ENCODE results near the gene FZR1.

FZR1 gene

GRCh38 chr19:3474010-3474409 lies 32.1 kb upstream of the FZR1 start:
- no peak for DNase-seq (ENCODE audit: low read depth)

- DNase-seq (ENCODE audit: low read depth), result no peak
Measured at GRCh38 chr19:3474614-3475013, 31.5 kb upstream of the FZR1 start.

- DNase-seq (ENCODE audit: low read depth), result no peak
Measured at GRCh38 chr19:3475449-3475848, 30.7 kb upstream of the FZR1 start.

- no peak for DNase-seq (ENCODE audit: low read depth)
Measured at GRCh38 chr19:3476830-3477229, 29.3 kb upstream of the FZR1 start.

- DNase-seq (ENCODE audit: low read depth), result no peak
Measured at GRCh38 chr19:3477506-3477905, 28.6 kb upstream of the FZR1 start.

GRCh38 chr19:3477951-3478350 lies 28.2 kb upstream of the FZR1 start:
- DNase-seq (ENCODE audit: low read depth), result no peak

GRCh38 chr19:3478409-3479176 lies 27.5 kb upstream of the FZR1 start:
- DNase-seq (ENCODE audit: low read depth), result peak; percentile 61

- peak; percentile 94 for DNase-seq (ENCODE audit: low read depth)
Measured at GRCh38 chr19:3479177-3479833, 26.8 kb upstream of the FZR1 start.

GRCh38 chr19:3479834-3480215 lies 26.3 kb upstream of the FZR1 start:
- DNase-seq (ENCODE audit: low read depth), result peak; percentile 74

- DNase-seq (ENCODE audit: low read depth), result peak; percentile 32
Measured at GRCh38 chr19:3480383-3481091, 25.6 kb upstream of the FZR1 start, which contains the start of gene SMIM24. TSS of gene SMIM24 (minus strand) at chr19:3480525. CDS start at chr19:3480463, 62 bp downstream.

- no peak for DNase-seq (ENCODE audit: low read depth)
Measured at GRCh38 chr19:3481241-3482090, 24.6 kb upstream of the FZR1 start.

GRCh38 chr19:3482507-3483225 lies 23.4 kb upstream of the FZR1 start:
- no peak for DNase-seq (ENCODE audit: low read depth)

GRCh38 chr19:3483226-3483628 lies 22.9 kb upstream of the FZR1 start, which contains the start of gene SMIM44:
TSS of gene SMIM44 (minus strand) at chr19:3483441. CDS start at chr19:3483403, 38 bp downstream.
- DNase-seq (ENCODE audit: low read depth), result no peak

- no peak for DNase-seq (ENCODE audit: low read depth)
Measured at GRCh38 chr19:3491396-3492119, 14.6 kb upstream of the FZR1 start.

- DNase-seq (ENCODE audit: low read depth), result no peak
Measured at GRCh38 chr19:3492131-3492839, 13.8 kb upstream of the FZR1 start.

GRCh38 chr19:3492919-3493318 lies 13.2 kb upstream of the FZR1 start:
- no peak for DNase-seq (ENCODE audit: low read depth)

GRCh38 chr19:3493651-3494050 lies 12.5 kb upstream of the FZR1 start:
- no peak for DNase-seq (ENCODE audit: low read depth)

GRCh38 chr19:3494051-3494450 lies 12.1 kb upstream of the FZR1 start:
- DNase-seq (ENCODE audit: low read depth), result no peak

- no peak for DNase-seq (ENCODE audit: low read depth)
Measured at GRCh38 chr19:3494559-3494958, 11.6 kb upstream of the FZR1 start.

Data from CMK (cell line).